HL-60 (cell line): ENCODE data around the gene AP3S1.

Experiments used
- CTCF ChIP-seq: IDR thresholded peaks from one replicate; pipeline ENCODE4 v1.5.1; 2011; ENCODE audit warnings: low read length, control low read depth, inconsistent platforms; ENCODE audit not compliant: insufficient read depth
- POLR2AphosphoS5 ChIP-seq: IDR thresholded peaks from 2 replicates; pipeline ENCODE4 v1.6.1; 2012; ENCODE audit warnings: low read depth
- REST ChIP-seq: IDR thresholded peaks from 2 replicates; pipeline ENCODE4 v1.6.1; 2012; ENCODE audit warnings: low read depth; ENCODE audit not compliant: insufficient replicate concordance

GRCh38 chr5:115818821-115819220 is 22.9 kb upstream of the AP3S1 start:
- TF ChIP-seq CTCF, result no peak
- TF ChIP-seq POLR2AphosphoS5, result no peak
- TF ChIP-seq REST, result no peak
